RWPE2 (cell line): ENCODE results near the gene RFTN2.

Source experiments
- ATAC-seq: fragments of 200-7000 bp; cut with Tn5 transposase; 3 replicates; pipeline ENCODE4 v1.9.1; 2021; ENCODE audit warnings: low read depth
- DNase-seq: peaks from one replicate; pipeline ENCODE4 v3.0.0-alpha.2; 2020; ENCODE audit warnings: low spot score
- H3K27ac ChIP-seq: fragments of 450-650 bp; 2 replicates; pipeline ENCODE4 v1.5.1; 2017; ENCODE audit warnings: mild to moderate bottlenecking; ENCODE audit not compliant: poor library complexity, severe bottlenecking
- H3K27me3 ChIP-seq: fragments of 250-450 bp; sonication (Bioruptor Pico); 2 replicates; pipeline ENCODE4 v1.5.1; 2021; ENCODE audit warnings: mild to moderate bottlenecking, moderate library complexity; ENCODE audit not compliant: insufficient read depth, poor library complexity, severe bottlenecking
- H3K36me3 ChIP-seq: fragments of 250-450 bp; sonication (Bioruptor Pico); 2 replicates; pipeline ENCODE4 v1.5.1; 2020; ENCODE audit warnings: low read depth, mild to moderate bottlenecking, moderate library complexity
- H3K4me1 ChIP-seq: fragments of 250-450 bp; sonication (Bioruptor Pico); 2 replicates; pipeline ENCODE4 v1.5.1; 2021; ENCODE audit warnings: mild to moderate bottlenecking, moderate library complexity; ENCODE audit not compliant: insufficient read depth, poor library complexity, severe bottlenecking
- H3K4me3 ChIP-seq: fragments of 250-450 bp; sonication (Bioruptor Pico); 2 replicates; pipeline ENCODE4 v1.5.1; 2021; ENCODE audit warnings: mild to moderate bottlenecking, moderate library complexity; ENCODE audit not compliant: severe bottlenecking
- H3K9me3 ChIP-seq: fragments of 250-450 bp; sonication (Bioruptor Pico); 2 replicates; pipeline ENCODE4 v1.5.1; 2021; ENCODE audit warnings: mild to moderate bottlenecking, moderate library complexity; ENCODE audit not compliant: severe bottlenecking
- TF ChIP-seq, protein P1 (sequence below): fragments of 450-650 bp; IDR thresholded peaks from one replicate; pipeline ENCODE4 v1.5.1; 2017; ENCODE audit warnings: mild to moderate bottlenecking, moderate library complexity; ENCODE audit not compliant: poor library complexity, severe bottlenecking

Gene RFTN2

GRCh38 chr2:197577446-197577845 is 97.9 kb downstream of the RFTN2 start:
- Histone ChIP-seq H3K27ac (no peak overlapping the region), H3K9me3 (no peaks in the 10 kb centered on the region), H3K36me3 (no peaks in the 10 kb centered on the region), H3K4me1 (no peaks in the 10 kb centered on the region), H3K27me3 (no peaks in the 10 kb centered on the region), H3K4me3 (no peak overlapping the region)
- TF ChIP-seq, protein P1, sequence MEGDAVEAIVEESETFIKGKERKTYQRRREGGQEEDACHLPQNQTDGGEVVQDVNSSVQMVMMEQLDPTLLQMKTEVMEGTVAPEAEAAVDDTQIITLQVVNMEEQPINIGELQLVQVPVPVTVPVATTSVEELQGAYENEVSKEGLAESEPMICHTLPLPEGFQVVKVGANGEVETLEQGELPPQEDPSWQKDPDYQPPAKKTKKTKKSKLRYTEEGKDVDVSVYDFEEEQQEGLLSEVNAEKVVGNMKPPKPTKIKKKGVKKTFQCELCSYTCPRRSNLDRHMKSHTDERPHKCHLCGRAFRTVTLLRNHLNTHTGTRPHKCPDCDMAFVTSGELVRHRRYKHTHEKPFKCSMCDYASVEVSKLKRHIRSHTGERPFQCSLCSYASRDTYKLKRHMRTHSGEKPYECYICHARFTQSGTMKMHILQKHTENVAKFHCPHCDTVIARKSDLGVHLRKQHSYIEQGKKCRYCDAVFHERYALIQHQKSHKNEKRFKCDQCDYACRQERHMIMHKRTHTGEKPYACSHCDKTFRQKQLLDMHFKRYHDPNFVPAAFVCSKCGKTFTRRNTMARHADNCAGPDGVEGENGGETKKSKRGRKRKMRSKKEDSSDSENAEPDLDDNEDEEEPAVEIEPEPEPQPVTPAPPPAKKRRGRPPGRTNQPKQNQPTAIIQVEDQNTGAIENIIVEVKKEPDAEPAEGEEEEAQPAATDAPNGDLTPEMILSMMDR, result no peak
- ATAC-seq, result no peak
- no peak for DNase-seq

DNA sequence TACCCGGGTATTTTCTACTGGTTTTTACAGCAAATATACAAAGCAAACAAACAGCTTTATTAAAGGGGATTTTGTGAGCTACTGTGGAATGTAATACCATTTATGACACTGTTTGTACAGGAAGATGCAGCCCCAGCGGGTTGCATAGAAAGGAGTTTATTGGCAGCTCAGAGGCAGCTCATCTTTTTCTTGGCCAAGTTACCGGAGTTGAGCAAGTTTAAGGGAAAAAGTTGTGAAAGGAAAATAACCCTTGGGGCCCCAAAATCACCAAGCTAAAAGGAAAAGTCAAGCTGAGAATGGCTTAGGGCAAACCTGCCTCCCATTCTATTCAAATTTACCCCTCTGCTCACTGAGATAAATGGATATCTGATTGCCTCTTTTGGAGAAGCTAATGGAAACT is 98.8 kb downstream of the RFTN2 start:
- no peak for DNase-seq
- Histone ChIP-seq H3K9me3 (no peaks in the 10 kb centered on the region), H3K27ac (no peak overlapping the region), H3K4me1 (no peaks in the 10 kb centered on the region), H3K4me3 (no peak overlapping the region), H3K36me3 (no peaks in the 10 kb centered on the region), H3K27me3 (no peaks in the 10 kb centered on the region)
- TF ChIP-seq, protein P1, result no peak
- peak; percentile 74; the same call in 2 of the 3 replicates for ATAC-seq

DNA sequence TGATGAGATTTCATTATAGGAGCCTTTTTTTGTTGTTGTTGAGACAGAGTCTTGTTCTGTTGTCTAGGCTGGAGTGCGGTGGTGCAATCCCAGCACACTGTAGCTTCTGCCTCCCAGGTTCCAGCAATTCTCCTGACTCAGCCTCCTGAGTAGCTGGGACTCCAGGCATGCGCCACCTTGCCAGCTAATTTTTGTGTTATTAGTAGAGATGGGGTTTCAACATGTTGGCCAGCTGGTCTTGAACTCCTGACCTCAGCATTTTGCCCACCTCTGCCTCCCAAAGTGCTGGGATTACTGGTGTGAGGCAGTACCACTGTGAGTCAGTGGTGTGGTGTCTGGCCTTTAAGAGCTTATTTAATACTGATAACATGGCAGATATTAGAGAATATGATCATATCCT is 99.4 kb downstream of the RFTN2 start:
- no peaks in the 10 kb centered on the region for H3K9me3 ChIP-seq
- H3K4me3 ChIP-seq, result no peak overlapping the region
- ATAC-seq, result peak; percentile 65
- DNase-seq, result no peak
- H3K4me1 ChIP-seq, result no peaks in the 10 kb centered on the region
- no peaks in the 10 kb centered on the region; the same call in 1 of the 2 replicates for H3K36me3 ChIP-seq
- TF ChIP-seq, protein P1, result no peak
- H3K27ac ChIP-seq, result no peak overlapping the region
- H3K27me3 ChIP-seq, result no peaks in the 10 kb centered on the region

GRCh38 chr2:197573608-197574007 is 101.8 kb downstream of the RFTN2 start:
- H3K27me3 ChIP-seq, result no peaks in the 10 kb centered on the region
- no peak overlapping the region for H3K4me3 ChIP-seq
- H3K27ac ChIP-seq, result no peak overlapping the region
- H3K36me3 ChIP-seq, result no peaks in the 10 kb centered on the region; the same call in 1 of the 2 replicates
- H3K9me3 ChIP-seq, result no peaks in the 10 kb centered on the region
- DNase-seq, result no peak
- H3K4me1 ChIP-seq, result no peaks in the 10 kb centered on the region
- ATAC-seq, result no peak
- TF ChIP-seq, protein P1, result no peak

GRCh38 chr2:197571627-197572271 is 103.6 kb downstream of the RFTN2 start:
- ATAC-seq (peak; percentile 43; the same call in 1 of the 3 replicates), DNase-seq (no peak)
- H3K4me3 ChIP-seq, result no peak overlapping the region
- H3K36me3 ChIP-seq, result no peaks in the 10 kb centered on the region; the same call in 1 of the 2 replicates
- no peaks in the 10 kb centered on the region for H3K9me3 ChIP-seq
- no peaks in the 10 kb centered on the region for H3K4me1 ChIP-seq
- TF ChIP-seq, protein P1, result no peak
- H3K27me3 ChIP-seq, result no peaks in the 10 kb centered on the region
- no peak overlapping the region for H3K27ac ChIP-seq
